IPS-NIHi11 (cell line): ENCODE data around the gene HIVEP2.
"Not testable (repeated sequence)": the region's sequence is repeated elsewhere in the genome, so short reads cannot be mapped to it uniquely, and the experiment has no call there.

Experiments used
- DNase-seq: peaks from one replicate; pipeline ENCODE4 v3.0.0; 2012; ENCODE audit warnings: mixed read lengths, low spot score

The HIVEP2 gene

GRCh38 chr6:142945049-142945445 lies at the start of gene HIVEP2:
Gene HIVEP2, minus strand, starts transcription at chr6:142945176. Its CDS starts 170,438 bp downstream, at chr6:142774738.
- peak; percentile 72 for DNase-seq

- DNase-seq = no peak
Observed at GRCh38 chr6:142993977-142994376, 49.0 kb upstream of the HIVEP2 start.

GRCh38 chr6:142987490-142987889 lies 42.5 kb upstream of the HIVEP2 start:
- DNase-seq = no peak

GRCh38 chr6:142985281-142985680 lies 40.3 kb upstream of the HIVEP2 start:
- no peak for DNase-seq

GRCh38 chr6:142984386-142984785 lies 39.4 kb upstream of the HIVEP2 start:
- DNase-seq = no peak

GRCh38 chr6:142975365-142975764 lies 30.4 kb upstream of the HIVEP2 start:
- peak; percentile 20 for DNase-seq

- DNase-seq = not testable (repeated sequence)
Observed at GRCh38 chr6:142970941-142971340, 26.0 kb upstream of the HIVEP2 start.

GRCh38 chr6:142968601-142969000 lies 23.6 kb upstream of the HIVEP2 start:
- DNase-seq = no peak

GRCh38 chr6:142966294-142966693 lies 21.3 kb upstream of the HIVEP2 start:
- DNase-seq = no peak

GRCh38 chr6:142965164-142965563 lies 20.2 kb upstream of the HIVEP2 start:
- no peak for DNase-seq

- no peak for DNase-seq
Observed at GRCh38 chr6:142960098-142960497, 15.1 kb upstream of the HIVEP2 start.

- no peak for DNase-seq
Observed at GRCh38 chr6:142958343-142958742, 13.4 kb upstream of the HIVEP2 start.

GRCh38 chr6:142956726-142957125 lies 11.8 kb upstream of the HIVEP2 start:
- DNase-seq = no peak

GRCh38 chr6:142954844-142955243 lies 9.9 kb upstream of the HIVEP2 start:
- DNase-seq = no peak

GRCh38 chr6:142953373-142954273 lies 8.6 kb upstream of the HIVEP2 start:
- DNase-seq = no peak

GRCh38 chr6:142952614-142953013 lies 7.6 kb upstream of the HIVEP2 start:
- no peak for DNase-seq

- no peak for DNase-seq
Observed at GRCh38 chr6:142950291-142950690, 5.3 kb upstream of the HIVEP2 start.

- no peak for DNase-seq
Observed at GRCh38 chr6:142947714-142948480, 2.9 kb upstream of the HIVEP2 start.

GRCh38 chr6:142946924-142947713 lies 2.1 kb upstream of the HIVEP2 start:
- DNase-seq = peak; percentile 68

GRCh38 chr6:142946181-142946923 lies 1.4 kb upstream of the HIVEP2 start:
- DNase-seq = peak; percentile 87

GRCh38 chr6:142945446-142946180 lies 637 bp upstream of the HIVEP2 start:
- DNase-seq = peak; percentile 55
